Measurements from ENCODE around the gene ISY1.
"Not testable (repeated sequence)": the region's sequence is repeated elsewhere in the genome, so short reads cannot be mapped to it uniquely, and the experiment has no call there.

Gene ISY1

DNA sequence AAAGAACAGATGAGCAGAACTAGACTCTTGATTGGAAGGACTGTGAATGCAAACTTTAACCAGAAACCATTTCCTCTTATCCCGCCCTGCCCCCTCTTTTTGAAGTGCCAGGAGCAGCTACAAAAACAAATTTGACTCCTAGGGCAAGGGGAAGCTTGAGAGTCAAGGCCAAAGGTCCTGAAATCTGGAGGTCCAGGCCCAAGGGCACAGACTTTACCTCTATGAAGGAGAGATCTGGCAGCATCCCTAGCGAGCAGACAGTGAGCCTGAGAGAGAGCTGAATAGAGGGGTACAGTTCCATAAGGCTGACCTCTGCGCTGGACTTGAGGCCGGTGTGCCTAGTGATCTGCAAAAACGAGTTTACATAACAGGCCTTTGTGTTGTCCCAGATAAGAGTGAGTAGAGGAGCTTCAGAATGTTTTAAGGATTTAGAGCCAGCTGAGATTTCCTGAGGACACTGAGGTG, 44.3 kb downstream of the ISY1 start:
- H3K27ac ChIP-seq: no peak overlapping the region
- TF ChIP-seq CTCF (IDR thresholded peaks at IDR 0.05) (no peak), ZFX (IDR thresholded peaks at IDR 0.05; ENCODE audit: borderline replicate concordance) (no peak)

DNA sequence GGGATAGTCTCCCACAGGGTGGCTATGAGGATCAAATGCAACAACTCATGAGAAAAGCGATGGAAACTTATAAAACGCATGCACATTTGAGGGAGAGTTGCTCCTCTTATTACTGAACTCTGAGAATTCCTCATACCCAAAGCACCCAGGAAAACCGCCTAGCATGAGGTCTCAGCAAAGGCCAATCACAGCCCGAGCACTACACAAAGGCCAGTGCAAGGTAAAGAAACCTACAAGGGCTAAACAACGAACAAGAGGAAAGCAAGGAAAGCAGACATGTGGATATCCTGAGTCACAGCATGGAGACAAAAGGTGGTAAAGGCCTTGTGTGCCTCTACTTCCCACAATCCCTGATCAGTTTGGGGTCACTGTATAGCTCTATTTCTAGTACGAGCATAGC, 46.4 kb downstream of the ISY1 start:
- H3K27ac ChIP-seq: no peak overlapping the region
- no peak for TF ChIP-seq CTCF (IDR thresholded peaks at IDR 0.05)
- no peak for TF ChIP-seq ZFX (IDR thresholded peaks at IDR 0.05; ENCODE audit: borderline replicate concordance)

DNA sequence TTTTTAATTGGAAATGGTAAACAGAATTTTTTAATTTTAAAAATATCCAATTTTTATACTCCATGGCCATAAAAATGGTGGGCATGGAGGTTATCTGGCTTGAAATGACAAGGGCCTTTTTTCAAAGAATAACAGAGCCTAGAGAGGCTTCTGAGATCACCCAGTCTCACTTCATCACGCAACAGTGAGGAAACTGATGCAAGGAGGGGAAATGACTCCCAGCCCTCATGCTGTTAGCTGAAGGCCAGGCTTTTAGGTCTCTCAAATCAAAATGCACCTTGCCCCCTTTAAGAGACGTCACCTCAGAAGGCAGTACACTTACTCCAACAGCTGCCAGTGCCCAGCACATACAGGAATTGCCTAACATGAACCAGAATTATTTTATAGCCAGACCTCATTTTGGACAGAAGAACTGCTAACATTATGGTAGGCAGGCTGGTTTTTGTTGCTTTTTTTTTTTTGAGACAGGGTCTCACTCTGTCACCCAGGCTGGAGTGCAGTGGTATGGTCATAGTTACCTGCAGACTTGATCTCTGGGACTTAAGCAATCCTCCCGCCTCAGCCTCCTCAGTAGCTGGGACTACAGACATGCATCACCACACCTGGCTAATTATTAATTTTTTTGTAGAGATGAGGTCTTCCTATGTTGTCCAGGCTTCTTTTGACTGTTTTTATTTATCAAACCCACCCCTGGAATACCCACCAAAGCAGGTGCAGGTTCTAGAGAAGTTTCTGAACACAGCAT, 48.4 kb downstream of the ISY1 start:
- TF ChIP-seq CTCF (IDR thresholded peaks at IDR 0.05) (no peak), ZFX (IDR thresholded peaks at IDR 0.05; ENCODE audit: borderline replicate concordance) (no peak)
- no peak overlapping the region for H3K27ac ChIP-seq

GRCh38 chr3:129111076-129111780, 49.6 kb downstream of the ISY1 start:
- H3K27ac ChIP-seq: not testable (repeated sequence)

GRCh38 chr3:129107793-129108192, 53.1 kb downstream of the ISY1 start:
- no peak for TF ChIP-seq CTCF (IDR thresholded peaks at IDR 0.05)
- no peak for TF ChIP-seq ZFX (IDR thresholded peaks at IDR 0.05; ENCODE audit: borderline replicate concordance)
- H3K27ac ChIP-seq: no peak overlapping the region

DNA sequence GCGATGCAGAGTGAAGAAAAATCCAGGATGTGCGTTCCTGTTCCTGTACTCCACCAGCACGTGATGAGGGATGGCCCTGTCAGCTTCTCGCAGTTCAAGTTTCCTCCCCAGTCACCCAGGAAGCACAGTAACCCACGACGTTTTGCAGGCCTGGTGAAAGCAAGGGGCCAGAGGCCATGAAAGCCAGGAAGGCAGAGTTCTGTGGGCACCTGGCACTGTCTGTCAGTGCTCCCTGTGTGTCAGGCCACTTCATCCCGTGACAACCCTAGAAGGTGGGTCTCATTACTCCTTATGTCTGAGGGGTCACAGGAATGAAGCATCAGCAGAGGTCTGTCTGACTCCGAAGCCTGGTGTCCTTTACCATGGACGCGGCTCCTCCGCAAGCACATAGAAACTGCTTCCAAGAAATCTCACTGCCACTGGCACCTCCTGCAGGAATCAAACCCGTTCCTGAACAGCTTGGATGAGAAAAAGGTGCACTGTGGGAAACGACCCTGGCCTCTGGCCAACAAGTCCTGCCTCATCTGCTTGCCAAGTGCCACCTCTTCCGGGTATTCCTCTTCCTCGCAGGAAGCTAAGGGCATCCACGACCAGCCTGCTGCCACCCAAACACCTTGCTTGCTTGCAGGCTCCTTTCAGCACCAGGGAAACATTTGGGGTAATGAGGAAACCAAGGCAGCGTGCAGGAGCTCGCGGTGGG, 53.8 kb downstream of the ISY1 start:
- TF ChIP-seq ZFX (IDR thresholded peaks at IDR 0.05; ENCODE audit: borderline replicate concordance): no peak
- no peak for TF ChIP-seq CTCF (IDR thresholded peaks at IDR 0.05)
- H3K27ac ChIP-seq: no peak overlapping the region

DNA sequence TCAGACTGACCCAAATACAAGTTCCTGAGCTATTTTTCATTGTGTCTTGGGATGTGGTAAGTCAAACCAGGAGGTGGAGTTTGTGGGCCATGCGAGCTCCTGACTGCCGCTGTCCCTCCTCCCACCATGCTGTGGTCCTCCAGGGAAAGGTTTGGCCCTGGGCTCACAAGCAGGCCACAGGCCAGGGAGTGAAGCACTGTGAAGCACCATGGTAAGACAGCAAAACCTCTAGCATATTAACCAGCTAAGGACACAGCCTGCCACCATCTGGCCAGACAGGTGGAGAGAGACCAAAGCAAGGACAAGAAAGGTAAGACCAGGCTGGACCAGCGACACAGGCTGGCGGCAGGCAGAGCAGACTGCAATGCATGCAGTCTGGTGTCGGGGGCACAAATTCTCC, 54.5 kb downstream of the ISY1 start:
- TF ChIP-seq ZFX (IDR thresholded peaks at IDR 0.05; ENCODE audit: borderline replicate concordance) (no peak), CTCF (IDR thresholded peaks at IDR 0.05) (0 out of 2 replicates have a peak, but pooled peaks have one; percentile 9)
- no peak overlapping the region for H3K27ac ChIP-seq
